ENCODE data around the gene PDIA6. TPM values are rescaled to one million over a fixed set of nuclear protein-coding genes. Genes with fewer than 3 reads are reported as not detected.

PDIA6 gene
- total RNA-seq, 3 donors from 2014 or later, result 121 to 168 (median 126) TPM

- Histone ChIP-seq H3K4me3 (no peak overlapping the region), H3K4me1 (ENCODE audit: low read depth) (no peaks in the 10 kb centered on the region), H3K36me3 (ENCODE audit: low read depth) (no peaks in the 10 kb centered on the region), H3K9me3 (peaks cover 15% of the 10 kb centered on the region)
- ATAC-seq (peak; percentile 99), DNase-seq (peak; percentile 90 to 92 (median 91))
- intact Hi-C loops (cut with DNase I, micrococcal nuclease), result no loop called here
- TF ChIP-seq CTCF (IDR thresholded peaks at IDR 0.05), result no peak
Measured at GRCh38 chr2:10844097-10844496, 31.5 kb upstream of the PDIA6 start.

- no peak for TF ChIP-seq CTCF (IDR thresholded peaks at IDR 0.05)
- ATAC-seq (no peak), DNase-seq (no peak)
- H3K36me3 ChIP-seq (ENCODE audit: low read depth), result no peaks in the 10 kb centered on the region
- H3K4me3 ChIP-seq, result no peak overlapping the region
- H3K4me1 ChIP-seq (ENCODE audit: low read depth), result no peaks in the 10 kb centered on the region
- intact Hi-C loops (cut with DNase I, micrococcal nuclease), result no loop called here
- peaks cover 15% of the 10 kb centered on the region for H3K9me3 ChIP-seq
Measured at GRCh38 chr2:10842506-10842905, 29.9 kb upstream of the PDIA6 start.

GRCh38 chr2:10841547-10842219, 29.1 kb upstream of the PDIA6 start:
- no peak for ATAC-seq

GRCh38 chr2:10839813-10840212, 27.2 kb upstream of the PDIA6 start:
- TF ChIP-seq CTCF (IDR thresholded peaks at IDR 0.05), result no peak
- no peak overlapping the region for H3K4me3 ChIP-seq
- H3K4me1 ChIP-seq (ENCODE audit: low read depth), result peaks cover 6% of the 10 kb centered on the region
- ATAC-seq (no peak), DNase-seq (no peak)
- peaks cover 15% of the 10 kb centered on the region for H3K9me3 ChIP-seq
- no peaks in the 10 kb centered on the region for H3K36me3 ChIP-seq (ENCODE audit: low read depth)
- intact Hi-C loops (cut with DNase I, micrococcal nuclease), result loop anchor here (10.0 kb wide), 1 partner anchor 55 kb away; no protein-coding TSS in a partner anchor

More at GRCh38 chr2:10841547-10842219, 29.1 kb upstream of the PDIA6 start:
- no peaks in the 10 kb centered on the region for H3K36me3 ChIP-seq (ENCODE audit: low read depth)
- no peak for TF ChIP-seq CTCF (IDR thresholded peaks at IDR 0.05)
- DNase-seq, result no peak
- H3K4me1 ChIP-seq (ENCODE audit: low read depth), result no peaks in the 10 kb centered on the region
- peaks cover 15% of the 10 kb centered on the region for H3K9me3 ChIP-seq
- H3K4me3 ChIP-seq, result no peak overlapping the region
- intact Hi-C loops (cut with DNase I, micrococcal nuclease), result no loop called here

- Histone ChIP-seq H3K9me3 (peaks cover 15% of the 10 kb centered on the region), H3K4me1 (ENCODE audit: low read depth) (peaks cover 6% of the 10 kb centered on the region), H3K36me3 (ENCODE audit: low read depth) (no peaks in the 10 kb centered on the region), H3K4me3 (no peak overlapping the region)
- DNase-seq, result no peak
- no peak for ATAC-seq
- TF ChIP-seq CTCF (IDR thresholded peaks at IDR 0.05), result no peak
- intact Hi-C loops (cut with DNase I, micrococcal nuclease), result loop anchor here (10.0 kb wide), 1 partner anchor 56 kb away; no protein-coding TSS in a partner anchor
Measured at GRCh38 chr2:10838734-10839133, 26.1 kb upstream of the PDIA6 start.

Data from mucosa of descending colon (tissue), 3 donors.